ENCODE measurements around the gene SLC7A5.
"Not testable (repeated sequence)": the region's sequence is repeated elsewhere in the genome, so short reads cannot be mapped to it uniquely, and the experiment has no call there.

SLC7A5 gene

GRCh38 chr16:87887931-87888330 is 18.6 kb upstream of the SLC7A5 start:
- DNase-seq, result not testable (repeated sequence)

GRCh38 chr16:87885371-87885967 is 16.2 kb upstream of the SLC7A5 start:
- not testable (repeated sequence) for DNase-seq

DNA sequence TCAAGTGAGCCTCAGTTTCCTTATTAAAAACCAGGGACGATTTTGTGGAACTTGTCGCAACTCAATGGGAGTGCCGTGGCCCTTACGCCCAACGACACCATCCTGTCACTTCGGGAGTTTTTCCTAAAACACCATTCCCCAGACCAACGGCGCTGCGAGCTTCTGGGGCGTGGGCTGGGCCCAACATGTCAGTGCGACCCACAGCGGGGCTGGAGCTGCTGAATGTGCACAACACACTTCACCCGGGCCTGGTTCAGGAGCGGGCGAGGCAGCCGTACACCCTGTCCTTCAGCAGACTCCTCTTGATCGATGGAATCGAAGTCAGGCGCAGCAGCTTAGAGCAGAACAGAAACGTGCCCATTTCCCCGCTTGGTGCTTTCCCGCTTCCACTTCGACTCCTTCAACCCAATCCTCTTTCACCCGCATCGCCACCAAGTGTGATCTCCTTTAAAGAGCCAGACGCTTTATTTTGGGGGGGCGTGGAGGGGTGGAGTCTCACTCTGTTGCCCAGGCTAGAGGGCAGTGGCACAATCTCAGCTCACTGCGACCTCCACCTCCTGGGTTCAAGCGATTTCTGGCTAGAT is 13.2 kb upstream of the SLC7A5 start:
- no peak for DNase-seq

DNA sequence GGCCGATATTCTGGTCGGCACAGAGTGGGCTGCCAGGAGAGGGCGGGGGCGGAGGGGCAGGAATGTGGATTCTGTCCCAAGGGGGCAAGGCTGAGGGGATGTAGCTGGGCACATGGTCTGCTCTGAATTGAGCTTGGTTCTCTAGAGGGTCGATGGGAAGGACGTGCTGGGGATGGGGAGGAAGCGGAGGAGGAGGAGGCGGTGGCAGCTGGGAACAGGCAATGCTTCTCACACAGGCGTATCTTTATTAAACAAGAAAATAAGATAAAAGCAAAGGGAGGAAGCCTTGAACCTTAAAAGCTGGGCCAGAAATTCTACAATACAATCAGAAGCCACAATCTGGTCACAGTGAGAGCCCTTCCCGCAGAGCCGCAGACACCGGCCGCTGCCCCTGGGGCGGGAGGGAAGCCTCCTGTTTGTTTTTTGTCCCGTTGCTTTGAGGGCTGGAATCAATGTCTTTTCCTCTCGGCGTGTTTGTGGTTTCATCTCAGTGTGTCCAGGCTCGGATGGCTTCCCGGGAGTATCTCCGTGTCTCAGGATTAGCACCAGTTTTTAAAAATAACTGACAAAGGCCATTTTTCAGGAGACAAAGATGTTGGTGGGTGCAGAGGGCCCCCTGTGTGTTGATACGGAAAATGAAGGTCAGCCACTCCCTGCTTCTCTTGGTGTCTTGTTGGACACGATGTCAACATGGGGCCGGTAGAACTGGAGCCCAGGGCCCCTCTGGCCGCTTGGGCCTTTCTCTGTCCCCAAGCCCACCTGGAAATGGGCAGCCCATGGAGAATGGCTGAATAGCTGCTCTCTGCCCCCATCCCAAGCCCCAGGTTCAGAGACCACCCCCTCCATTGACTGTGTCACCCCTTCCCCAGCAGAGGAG is 12.3 kb upstream of the SLC7A5 start:
- peak; percentile 64 to 76 for DNase-seq

DNA sequence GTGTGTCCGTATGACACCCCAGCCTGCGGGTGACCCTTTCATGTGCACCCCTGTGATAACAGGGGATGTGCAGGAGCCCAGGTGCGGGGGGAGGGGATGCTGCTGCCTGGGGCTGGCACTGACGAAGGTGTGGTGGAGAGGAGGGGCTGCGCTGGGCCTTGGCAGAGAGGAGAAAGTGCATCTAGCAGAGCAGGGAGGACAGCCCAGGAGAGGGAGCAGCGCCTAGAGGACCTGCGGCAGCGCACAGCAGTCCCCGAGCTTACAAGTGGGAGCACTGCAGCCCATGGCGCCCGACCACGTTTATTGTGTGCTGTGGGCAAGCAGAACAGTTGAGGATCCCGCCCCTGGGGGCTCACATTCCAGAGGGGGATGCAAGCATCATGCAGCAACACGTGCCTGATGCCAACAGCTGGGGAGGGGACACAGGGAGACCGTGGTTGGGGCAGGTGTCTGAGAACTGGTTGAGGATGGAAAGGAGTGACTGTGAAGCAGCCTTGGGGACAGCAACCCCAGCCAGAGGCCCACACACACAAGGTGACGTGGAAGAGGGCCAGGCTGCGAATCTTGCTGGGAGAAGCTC is 10.9 kb upstream of the SLC7A5 start:
- DNase-seq, result no peak

DNA sequence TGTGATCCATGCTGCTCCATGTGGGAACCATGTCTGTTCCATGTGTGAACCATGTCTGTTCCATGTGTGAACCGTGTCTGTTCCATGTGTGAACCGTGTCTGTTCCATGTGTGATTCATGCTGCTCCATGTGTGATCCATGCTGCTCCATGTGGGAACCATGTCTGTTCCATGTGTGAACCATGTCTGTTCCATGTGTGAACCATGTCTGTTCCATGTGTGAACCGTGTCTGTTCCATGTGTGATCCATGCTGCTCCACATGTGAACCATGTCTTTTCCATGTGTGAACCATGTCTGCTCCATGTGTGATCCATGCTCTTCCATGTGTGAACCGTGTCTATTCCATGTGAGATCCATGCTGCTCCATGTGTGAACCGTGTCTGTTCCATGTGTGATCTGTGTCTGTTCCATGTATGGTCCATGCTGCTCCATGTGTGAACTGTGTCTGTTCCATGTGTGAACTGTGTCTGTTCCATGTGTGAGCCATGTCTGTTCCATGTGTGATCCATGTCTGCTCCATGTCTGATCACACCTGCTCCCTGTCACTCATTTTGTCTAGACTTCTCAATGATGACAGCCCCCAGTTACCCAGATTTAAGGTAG is 10.2 kb upstream of the SLC7A5 start:
- DNase-seq, result not testable (repeated sequence)

GRCh38 chr16:87878704-87879103 is 9.4 kb upstream of the SLC7A5 start:
- DNase-seq, result peak in 1 of 2 experiments; percentile 19

DNA sequence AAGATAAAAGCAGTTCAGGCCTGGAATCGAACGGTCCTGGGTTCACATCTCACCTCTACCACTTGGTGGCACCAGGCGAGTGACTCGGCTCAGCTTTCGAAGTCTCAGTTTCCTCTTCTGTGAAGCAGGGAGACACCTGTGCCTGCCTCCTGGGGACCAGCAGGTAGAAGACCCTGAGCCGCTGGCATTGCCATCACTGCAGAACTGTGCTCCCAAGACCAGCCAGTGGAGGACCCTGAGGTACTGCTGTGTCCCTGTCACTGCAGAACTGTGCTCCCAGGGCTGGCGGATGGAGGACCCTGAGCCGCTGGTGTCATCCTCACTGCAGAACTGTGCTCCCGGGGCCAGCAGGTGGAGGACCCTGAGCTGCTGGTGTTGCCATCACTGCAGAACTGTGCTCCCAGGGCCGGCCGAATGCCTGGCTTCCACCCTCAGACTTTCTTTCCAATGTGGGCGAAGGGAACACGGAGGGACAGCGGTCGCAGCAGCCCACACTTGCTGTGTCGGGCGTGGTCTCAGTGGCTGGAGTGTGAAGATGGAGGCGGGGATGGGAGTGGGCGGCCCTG is 8.7 kb upstream of the SLC7A5 start:
- DNase-seq, result no peak

- no peak for DNase-seq
These were observed 5.5 kb upstream of the SLC7A5 start for GRCh38 chr16:87874639-87875427.

DNA sequence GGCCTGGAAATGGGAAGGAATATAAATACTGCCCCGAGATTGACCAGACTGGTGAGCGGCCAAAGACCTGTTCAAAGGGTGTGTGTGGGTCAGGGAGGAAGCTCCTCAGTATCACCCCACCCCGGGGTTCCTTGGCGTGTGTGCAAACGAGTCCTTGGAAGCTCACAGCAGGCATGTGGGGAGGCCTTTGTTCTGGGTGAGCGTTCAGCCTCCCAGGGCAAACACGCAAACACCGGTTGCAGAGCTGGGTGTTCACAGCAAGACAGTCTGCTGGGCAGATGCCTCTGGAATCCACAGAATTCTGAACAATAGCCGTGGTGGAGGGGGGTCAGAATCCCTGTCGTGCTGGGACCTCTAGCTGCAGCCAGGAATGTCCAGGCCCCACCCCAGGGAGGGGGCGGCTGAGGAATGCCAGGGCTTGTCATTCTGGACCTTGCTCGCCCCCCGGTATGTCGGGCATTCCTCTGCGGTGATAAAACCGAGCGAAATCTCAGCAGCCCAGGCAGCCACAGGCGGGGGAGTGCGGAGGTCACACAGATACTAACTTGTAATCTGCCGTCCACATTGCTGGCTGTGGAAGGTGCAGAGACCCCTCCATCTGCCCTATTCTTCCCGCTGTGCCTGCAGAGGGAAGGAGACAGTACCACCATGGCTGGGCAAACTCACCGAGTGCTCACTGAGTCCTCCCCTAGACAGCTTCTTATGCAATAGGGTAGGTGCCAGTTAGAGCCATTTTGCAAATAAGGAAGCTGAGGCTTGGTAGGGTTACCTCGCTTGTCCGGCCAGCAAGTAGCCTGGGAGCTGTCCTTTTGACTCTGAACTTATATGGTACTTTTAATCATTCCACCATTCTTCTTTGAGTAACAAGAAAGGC is 1.3 kb upstream of the SLC7A5 start:
- not testable (repeated sequence) for DNase-seq

GRCh38 chr16:87869879-87870417 is 641 bp upstream of the SLC7A5 start:
- DNase-seq, result not testable (repeated sequence)

GRCh38 chr16:87868254-87869029 is 865 bp downstream of the SLC7A5 start:
- peak in 1 of 2 experiments; percentile 27 for DNase-seq

DNA sequence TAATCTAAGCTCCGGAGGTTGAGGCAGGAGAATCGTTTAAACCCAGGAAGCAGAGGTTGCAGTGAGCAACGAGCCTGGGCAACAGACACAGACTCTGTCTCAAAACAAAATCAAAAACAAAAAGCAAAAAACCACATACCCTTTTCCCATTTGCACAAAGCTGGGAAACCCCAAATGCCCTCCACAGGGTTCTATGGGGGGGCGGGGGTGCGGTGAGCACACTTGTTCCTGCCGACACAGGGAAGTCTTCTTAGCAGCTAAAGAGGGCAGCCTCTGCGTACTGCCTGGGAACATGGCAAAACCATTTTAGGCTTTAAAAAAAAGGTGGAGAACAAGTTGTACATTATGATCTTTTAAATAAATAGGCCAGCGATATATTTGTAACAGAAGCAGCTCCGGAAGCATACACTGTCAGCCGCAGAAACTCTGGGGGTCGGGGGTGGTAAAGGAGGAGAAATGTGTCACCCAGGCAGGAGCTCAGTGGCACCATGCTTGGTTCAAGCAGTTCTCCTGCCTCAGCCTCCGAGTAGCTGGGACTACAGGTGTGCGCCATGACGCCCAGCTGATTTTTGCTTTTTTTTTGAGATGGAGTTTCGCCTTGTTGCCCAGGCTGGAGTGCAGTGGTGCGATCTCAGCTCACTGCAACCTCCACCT is 3.3 kb downstream of the SLC7A5 start:
- DNase-seq, result not testable (repeated sequence)

DNA sequence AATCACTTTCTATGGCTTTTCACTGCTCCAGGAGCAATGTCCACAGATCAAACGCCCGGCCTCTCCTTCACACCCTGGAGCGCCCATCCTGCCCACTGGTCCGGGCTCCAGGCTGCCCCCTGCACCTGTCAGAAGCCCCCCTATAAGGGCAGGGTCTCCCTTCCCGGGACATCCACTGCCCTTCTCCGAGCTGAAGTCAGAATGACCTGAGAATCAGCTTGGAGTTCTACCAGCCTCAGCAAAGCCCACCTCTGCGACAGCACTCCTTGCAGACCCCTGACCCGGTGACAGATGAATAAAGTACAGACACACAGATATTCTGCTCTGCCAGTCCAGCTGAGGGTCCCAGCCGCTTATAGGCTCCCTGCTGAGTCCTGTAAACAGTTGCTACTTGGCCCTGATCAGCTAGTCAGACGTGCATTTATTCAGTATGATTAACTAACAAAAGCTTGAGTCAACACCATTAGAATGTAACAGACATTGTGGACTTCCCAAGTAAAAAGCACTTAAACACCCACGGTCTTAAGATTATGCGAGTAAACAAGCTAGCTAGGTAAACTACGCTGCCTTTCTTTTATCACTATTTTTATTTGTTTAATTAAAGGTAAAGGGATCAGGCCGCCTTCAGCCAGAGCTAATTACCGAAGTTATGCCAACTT is 4.8 kb downstream of the SLC7A5 start:
- no peak for DNase-seq

DNA sequence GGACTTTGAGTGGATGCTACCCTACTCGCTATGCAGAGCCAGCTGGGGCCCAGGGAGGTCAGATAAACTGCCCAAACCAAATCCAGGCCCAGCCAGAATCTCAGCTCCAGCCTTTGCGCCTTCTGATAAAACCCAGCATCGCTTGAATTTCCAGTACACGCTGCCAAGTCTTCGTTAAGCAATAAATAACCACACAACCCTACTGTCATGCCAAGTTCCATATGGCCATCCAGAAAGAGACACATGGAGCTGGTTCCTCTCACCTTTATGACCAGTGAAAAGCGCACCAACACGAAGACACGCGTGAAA is 6.0 kb downstream of the SLC7A5 start:
- peak in 1 of 2 experiments; percentile 22 for DNase-seq

DNA sequence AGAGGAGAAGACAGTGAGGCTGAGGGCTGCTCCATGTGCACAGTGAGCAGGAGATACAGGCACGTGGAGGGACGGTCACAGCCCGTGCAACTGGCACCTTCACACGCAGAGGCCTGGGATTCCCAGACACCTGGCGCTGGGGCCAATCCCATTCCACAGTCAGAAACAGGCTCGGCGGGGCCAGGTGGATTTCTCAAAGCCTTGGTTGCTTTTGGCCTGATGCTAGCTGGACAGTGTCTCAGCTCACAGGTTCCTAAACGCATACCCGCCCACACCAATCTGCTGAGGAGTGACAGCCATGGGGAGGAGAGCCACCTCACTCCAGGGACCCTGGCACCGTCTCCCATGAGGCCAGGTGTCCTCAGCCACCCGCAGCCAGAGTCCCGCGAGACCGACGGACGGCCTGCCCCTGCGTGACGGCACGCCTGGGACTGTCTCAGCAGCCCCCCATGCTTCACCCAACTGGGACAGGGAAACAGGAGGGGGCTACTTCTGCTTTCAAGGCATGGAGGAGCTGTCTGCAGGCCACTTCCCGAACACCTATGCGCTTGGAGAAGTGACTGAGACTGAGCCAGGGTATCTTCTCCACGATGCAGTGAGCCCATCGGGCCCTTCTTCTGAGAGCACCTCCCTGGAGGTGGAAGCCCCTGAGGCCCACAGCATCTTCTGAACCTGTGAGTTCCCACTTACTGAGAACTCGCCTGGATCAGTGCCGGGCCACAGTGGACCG is 6.5 kb downstream of the SLC7A5 start:
- DNase-seq, result peak in 1 of 2 experiments; percentile 23

DNA sequence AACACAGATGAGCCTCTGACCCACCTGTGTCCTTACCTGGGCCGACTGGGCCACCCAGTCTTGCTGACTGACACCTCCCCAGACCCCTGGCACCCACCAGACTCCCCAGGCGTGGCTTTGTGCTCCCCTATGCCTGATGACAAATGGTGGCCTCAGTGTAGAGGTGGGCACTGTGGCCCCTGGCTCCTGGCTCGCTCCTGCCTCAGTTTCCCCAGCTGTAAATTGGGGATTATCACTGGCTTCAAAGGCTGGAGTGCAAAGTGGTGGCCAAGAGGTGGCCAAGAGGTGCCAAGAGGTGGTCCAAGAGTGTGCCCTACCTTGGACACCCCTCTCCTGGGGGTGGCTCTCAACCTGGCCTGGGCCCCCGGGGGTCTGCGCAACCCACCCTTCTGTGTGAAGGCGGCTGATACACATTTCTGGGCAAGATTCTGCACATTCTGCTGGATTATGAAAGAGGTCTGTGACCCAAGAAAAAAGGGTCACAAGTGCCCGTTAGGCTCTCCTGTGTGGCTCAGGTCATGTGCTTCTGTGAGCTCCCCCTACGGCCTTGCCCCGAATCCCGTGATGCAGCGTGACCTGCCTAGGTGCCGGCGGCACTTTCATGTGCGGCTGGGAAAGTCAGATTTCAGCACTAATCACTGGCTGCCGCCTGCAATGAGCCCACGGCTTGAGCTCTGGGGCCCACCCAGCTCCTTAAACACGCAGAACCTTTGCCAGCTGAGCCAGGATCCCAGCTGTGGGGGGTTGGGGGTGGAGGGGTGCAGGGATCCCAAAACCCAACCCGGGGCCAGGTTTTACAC is 7.8 kb downstream of the SLC7A5 start:
- peak in 1 of 2 experiments; percentile 26 for DNase-seq

All from NCI-H524 (cell line).